Measurements from ENCODE around the gene SLC30A5.

DNA sequence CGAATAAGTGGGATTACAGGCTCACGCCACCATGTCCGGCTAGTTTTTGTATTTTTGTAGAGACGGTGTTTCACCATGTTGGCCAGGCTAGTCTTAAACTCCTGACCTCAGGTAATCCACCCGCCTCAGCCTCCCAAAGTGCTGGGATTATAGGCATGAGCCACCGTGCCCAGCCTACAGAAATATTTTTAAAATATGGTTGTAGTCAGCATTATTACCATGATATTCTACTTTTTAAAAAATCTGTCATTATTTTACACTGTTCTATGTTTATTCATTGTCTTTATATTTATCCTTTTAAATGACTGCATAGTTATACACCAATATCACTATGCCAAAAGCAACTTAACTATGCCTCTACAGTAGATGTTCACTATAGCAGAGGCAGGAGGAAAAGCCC is 41.6 kb upstream of the SLC30A5 start:
- TF ChIP-seq, protein P1, sequence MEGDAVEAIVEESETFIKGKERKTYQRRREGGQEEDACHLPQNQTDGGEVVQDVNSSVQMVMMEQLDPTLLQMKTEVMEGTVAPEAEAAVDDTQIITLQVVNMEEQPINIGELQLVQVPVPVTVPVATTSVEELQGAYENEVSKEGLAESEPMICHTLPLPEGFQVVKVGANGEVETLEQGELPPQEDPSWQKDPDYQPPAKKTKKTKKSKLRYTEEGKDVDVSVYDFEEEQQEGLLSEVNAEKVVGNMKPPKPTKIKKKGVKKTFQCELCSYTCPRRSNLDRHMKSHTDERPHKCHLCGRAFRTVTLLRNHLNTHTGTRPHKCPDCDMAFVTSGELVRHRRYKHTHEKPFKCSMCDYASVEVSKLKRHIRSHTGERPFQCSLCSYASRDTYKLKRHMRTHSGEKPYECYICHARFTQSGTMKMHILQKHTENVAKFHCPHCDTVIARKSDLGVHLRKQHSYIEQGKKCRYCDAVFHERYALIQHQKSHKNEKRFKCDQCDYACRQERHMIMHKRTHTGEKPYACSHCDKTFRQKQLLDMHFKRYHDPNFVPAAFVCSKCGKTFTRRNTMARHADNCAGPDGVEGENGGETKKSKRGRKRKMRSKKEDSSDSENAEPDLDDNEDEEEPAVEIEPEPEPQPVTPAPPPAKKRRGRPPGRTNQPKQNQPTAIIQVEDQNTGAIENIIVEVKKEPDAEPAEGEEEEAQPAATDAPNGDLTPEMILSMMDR (conservative IDR thresholded peaks at IDR 0.05; ENCODE audit: low read length) = no peak
- TF ChIP-seq EZH2phosphoT487 (IDR thresholded peaks at IDR 0.05; ENCODE audit: borderline replicate concordance, low read depth, low read length) = no peak

All from OCI-LY7 (cell line).